ENCODE results near the gene OTUB2.

The OTUB2 gene

GRCh38 chr14:93997082-93997481, 29.1 kb upstream of the OTUB2 start, which contains the start of gene CCDC197:
Gene CCDC197, plus strand, starts transcription at chr14:93997301. Its CDS starts 831 bp downstream, at chr14:93998132.
- DNase-seq (ENCODE audit: low spot score), result no peak

GRCh38 chr14:93997916-93998870, 27.9 kb upstream of the OTUB2 start:
- DNase-seq (ENCODE audit: low spot score), result no peak

- no peak for DNase-seq (ENCODE audit: low spot score)
These were observed 27.2 kb upstream of the OTUB2 start for GRCh38 chr14:93998871-93999403.

- no peak for DNase-seq (ENCODE audit: low spot score)
These were observed 26.6 kb upstream of the OTUB2 start for GRCh38 chr14:93999573-93999972.

DNA sequence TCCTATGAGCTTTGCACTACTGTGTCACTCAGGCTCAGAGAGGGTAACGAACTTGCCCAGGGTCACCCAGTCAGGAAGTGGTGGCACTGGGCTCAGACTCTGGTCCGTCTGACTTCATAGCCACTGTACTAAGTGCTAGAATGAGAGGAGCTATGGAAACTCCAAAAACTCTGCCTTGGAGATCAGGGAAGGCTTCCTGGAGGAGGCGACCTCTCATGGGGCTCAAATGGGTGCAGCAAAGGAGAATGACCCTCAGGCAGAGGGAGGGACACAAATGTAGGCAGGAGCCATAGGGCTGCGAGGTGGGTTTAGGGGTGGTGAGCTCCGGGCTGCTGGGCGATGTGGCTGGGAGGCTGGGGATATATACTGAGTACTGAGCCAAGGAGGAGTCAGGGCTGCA, 25.9 kb upstream of the OTUB2 start:
- DNase-seq (ENCODE audit: low spot score), result no peak

- no peak for DNase-seq (ENCODE audit: low spot score)
These were observed 25.1 kb upstream of the OTUB2 start for GRCh38 chr14:94001016-94001415.

- DNase-seq (ENCODE audit: low spot score), result peak; percentile 63
These were observed 24.4 kb upstream of the OTUB2 start for GRCh38 chr14:94001501-94002396.

- no peak for DNase-seq (ENCODE audit: low spot score)
These were observed 22.7 kb upstream of the OTUB2 start for GRCh38 chr14:94003397-94003796.

GRCh38 chr14:94004015-94004414, 22.1 kb upstream of the OTUB2 start:
- DNase-seq (ENCODE audit: low spot score), result no peak

GRCh38 chr14:94005324-94006073, 20.6 kb upstream of the OTUB2 start:
- DNase-seq (ENCODE audit: low spot score), result peak; percentile 65

- no peak for DNase-seq (ENCODE audit: low spot score)
These were observed 17.9 kb upstream of the OTUB2 start for GRCh38 chr14:94008234-94008633.

- DNase-seq (ENCODE audit: low spot score), result no peak
These were observed 16.4 kb upstream of the OTUB2 start for GRCh38 chr14:94009767-94010166.

DNA sequence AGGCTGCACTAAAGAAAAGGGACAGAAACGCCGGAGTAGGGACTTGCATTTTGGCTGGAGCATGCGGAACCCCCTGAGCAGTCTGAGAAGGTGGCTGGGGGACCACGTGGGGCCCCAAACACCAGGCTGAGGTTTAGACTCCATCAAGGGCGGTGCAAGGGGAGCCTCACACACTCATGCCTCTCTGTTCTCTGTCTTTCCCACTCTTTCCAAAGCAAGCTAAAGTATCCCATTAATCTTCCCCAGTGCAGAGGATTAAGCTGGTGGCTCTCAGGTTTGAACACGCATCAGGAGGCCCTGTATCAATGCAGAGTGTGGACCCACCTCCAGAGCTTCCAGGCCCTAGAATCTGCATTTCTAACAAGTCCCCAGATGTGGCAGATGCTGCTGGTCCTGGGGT, 15.5 kb upstream of the OTUB2 start:
- DNase-seq (ENCODE audit: low spot score), result no peak

- DNase-seq (ENCODE audit: low spot score), result no peak
These were observed 14.3 kb upstream of the OTUB2 start for GRCh38 chr14:94011795-94012194.

DNA sequence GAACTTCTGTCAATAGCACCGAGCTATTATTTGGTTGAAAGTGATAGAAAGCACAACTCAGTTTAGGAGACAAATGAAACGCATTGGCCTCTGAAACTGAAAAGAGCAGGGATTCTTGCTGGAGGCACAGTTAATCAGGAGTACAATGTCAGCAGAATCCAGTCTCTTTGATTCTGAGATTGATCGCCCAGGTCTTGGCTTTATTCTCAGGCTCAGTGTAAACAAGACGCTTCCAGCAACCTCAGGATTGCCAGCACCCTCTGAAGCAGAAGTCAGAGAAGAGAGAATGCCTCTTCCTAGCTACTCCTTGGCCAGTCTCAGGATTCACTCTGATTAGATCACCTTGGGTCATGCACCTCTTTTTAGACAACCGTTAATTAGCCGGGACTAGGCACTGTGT, 11.8 kb upstream of the OTUB2 start:
- no peak for DNase-seq (ENCODE audit: low spot score)

GRCh38 chr14:94015223-94015622, 10.9 kb upstream of the OTUB2 start:
- no peak for DNase-seq (ENCODE audit: low spot score)

GRCh38 chr14:94016446-94016976, 9.6 kb upstream of the OTUB2 start:
- DNase-seq (ENCODE audit: low spot score), result no peak

- DNase-seq (ENCODE audit: low spot score), result no peak
These were observed 7.8 kb upstream of the OTUB2 start for GRCh38 chr14:94018308-94018707.

- no peak for DNase-seq (ENCODE audit: low spot score)
These were observed 6.8 kb upstream of the OTUB2 start for GRCh38 chr14:94019329-94019728.

- DNase-seq (ENCODE audit: low spot score), result no peak
These were observed 5.9 kb upstream of the OTUB2 start for GRCh38 chr14:94020267-94020666.

DNA sequence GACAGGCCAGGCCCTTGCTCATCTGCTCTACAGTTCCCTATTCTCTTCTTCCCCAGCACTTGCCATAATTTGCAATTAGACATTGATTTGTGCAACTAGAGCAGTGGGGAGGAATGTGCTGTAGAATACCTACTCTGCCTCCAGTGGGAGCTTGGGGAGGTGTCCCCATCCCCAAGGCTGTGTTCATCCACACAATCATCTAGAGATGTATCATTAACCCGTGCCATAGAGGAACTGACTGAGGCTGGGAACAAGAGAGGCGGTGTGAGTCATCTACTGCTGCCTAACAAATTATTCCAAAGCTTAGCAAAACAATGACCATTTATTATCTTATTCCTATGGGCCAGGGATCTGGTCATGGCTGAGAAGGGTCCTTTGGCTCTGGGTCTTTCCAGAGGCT, 5.1 kb upstream of the OTUB2 start:
- no peak for DNase-seq (ENCODE audit: low spot score)

Measured in NAMALWA (cell line).